ENCODE results near the gene GLMP. TPM values are rescaled to one million over a fixed set of nuclear protein-coding genes. Genes with fewer than 3 reads are reported as not detected.
A peak's percentile ranks its signal among the peaks of the same experiment; 100 is the strongest.

Gene GLMP
- total and polyA plus RNA-seq, 2 of the 13 experiments (the other 11 are each of a cell fraction or from before 2014, with no cell fraction given) = 44.6 to 75.8 TPM

DNA sequence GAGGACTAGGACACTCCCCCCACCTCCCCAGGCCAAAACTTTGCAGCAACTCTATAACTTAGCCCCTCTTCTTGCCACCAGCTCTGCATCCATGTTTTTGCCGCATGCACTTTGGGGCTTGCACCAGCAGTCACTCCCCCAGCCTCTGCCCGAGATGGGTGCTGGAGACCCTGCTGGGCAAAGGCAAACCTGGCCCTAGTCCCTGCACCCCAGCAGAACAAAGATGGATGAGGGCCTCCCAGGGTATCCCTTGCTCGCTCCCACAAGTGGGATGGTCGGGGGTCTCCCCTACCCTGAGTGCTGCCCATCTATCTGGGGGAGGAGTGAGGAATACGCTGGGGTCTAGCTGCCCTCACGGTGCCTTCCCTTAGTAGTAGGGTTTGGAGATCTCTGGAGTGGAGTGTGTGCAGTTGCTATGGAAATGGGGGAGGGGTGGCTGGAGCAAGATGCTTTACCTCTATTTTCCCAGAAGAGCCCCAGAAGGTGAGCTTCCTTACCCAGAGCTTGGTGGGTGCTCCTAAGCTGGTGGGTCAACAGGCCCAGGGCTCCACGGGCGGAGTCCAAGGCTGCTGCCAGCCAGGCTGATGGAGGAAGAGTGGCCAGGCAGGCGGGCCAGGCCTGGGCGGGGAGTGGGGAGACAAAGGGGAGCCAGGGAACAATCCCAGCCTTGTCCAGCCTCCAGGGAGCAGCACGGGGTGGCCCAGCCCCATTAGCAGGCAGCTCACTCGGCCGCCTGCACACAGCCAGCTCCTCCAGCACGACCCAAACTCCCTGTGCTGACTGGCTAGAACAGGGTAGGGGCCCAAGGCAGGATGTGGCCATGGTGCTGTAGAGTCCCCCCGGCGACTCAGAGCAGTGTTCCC lies 47.8 kb downstream of the GLMP start, which contains the start of gene PAQR6 (continued):
- TF ChIP-seq, protein P1, sequence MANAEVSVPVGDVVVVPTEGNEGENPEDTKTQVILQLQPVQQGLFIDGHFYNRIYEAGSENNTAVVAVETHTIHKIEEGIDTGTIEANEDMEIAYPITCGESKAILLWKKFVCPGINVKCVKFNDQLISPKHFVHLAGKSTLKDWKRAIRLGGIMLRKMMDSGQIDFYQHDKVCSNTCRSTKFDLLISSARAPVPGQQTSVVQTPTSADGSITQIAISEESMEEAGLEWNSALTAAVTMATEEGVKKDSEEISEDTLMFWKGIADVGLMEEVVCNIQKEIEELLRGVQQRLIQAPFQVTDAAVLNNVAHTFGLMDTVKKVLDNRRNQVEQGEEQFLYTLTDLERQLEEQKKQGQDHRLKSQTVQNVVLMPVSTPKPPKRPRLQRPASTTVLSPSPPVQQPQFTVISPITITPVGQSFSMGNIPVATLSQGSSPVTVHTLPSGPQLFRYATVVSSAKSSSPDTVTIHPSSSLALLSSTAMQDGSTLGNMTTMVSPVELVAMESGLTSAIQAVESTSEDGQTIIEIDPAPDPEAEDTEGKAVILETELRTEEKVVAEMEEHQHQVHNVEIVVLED (CRISPR knock-in tag; IDR thresholded peaks at IDR 0.05; ENCODE audit: borderline replicate concordance) = no peak
- no peak for TF ChIP-seq HOXA5 (CRISPR knock-in tag; IDR thresholded peaks at IDR 0.05)
- no peak for TF ChIP-seq FOSL2 (CRISPR knock-in tag; IDR thresholded peaks at IDR 0.05)
- TF ChIP-seq, protein P2, sequence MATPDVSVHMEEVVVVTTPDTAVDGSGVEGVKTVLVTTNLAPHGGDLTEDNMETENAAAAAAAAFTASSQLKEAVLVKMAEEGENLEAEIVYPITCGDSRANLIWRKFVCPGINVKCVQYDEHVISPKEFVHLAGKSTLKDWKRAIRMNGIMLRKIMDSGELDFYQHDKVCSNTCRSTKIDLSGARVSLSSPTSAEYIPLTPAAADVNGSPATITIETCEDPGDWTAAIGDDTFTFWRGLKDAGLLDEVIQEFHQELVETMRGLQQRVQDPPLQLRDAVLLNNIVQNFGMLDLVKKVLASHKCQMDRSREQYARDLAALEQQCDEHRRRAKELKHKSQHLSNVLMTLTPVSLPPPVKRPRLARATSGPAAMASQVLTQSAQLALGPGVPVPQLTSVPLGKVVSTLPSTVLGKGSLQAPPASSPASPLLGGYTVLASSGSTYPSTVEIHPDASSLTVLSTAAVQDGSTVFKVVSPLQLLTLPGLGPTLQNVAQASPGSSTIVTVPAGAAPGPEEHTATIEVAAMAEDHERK (CRISPR knock-in tag; IDR thresholded peaks at IDR 0.05; ENCODE audit: low read depth) = no peak
- peak; percentile 29 for TF ChIP-seq POLR2G (IDR thresholded peaks at IDR 0.05; ENCODE audit: low read depth, low read length)
- no peak for TF ChIP-seq SP4 (CRISPR knock-in tag; IDR thresholded peaks at IDR 0.05)
- TF ChIP-seq MIER2 (CRISPR knock-in tag; IDR thresholded peaks at IDR 0.05) = no peak
- TF ChIP-seq MATR3 (CRISPR knock-in tag; IDR thresholded peaks at IDR 0.05) = no peak
- no peak for TF ChIP-seq MLLT10 (CRISPR knock-in tag; IDR thresholded peaks at IDR 0.05)
- no peak for TF ChIP-seq MTA1 (CRISPR knock-in tag; IDR thresholded peaks at IDR 0.05; ENCODE audit: borderline replicate concordance)
- TF ChIP-seq AKAP8 (CRISPR knock-in tag; IDR thresholded peaks at IDR 0.05) = peak; percentile 76; the same call in 1 of the 2 replicates
- no peak for TF ChIP-seq ARNTL (CRISPR knock-in tag; IDR thresholded peaks at IDR 0.05)
- TF ChIP-seq, protein P3, sequence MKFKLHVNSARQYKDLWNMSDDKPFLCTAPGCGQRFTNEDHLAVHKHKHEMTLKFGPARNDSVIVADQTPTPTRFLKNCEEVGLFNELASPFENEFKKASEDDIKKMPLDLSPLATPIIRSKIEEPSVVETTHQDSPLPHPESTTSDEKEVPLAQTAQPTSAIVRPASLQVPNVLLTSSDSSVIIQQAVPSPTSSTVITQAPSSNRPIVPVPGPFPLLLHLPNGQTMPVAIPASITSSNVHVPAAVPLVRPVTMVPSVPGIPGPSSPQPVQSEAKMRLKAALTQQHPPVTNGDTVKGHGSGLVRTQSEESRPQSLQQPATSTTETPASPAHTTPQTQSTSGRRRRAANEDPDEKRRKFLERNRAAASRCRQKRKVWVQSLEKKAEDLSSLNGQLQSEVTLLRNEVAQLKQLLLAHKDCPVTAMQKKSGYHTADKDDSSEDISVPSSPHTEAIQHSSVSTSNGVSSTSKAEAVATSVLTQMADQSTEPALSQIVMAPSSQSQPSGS (CRISPR knock-in tag; IDR thresholded peaks at IDR 0.05) = no peak
- TF ChIP-seq, protein P4, sequence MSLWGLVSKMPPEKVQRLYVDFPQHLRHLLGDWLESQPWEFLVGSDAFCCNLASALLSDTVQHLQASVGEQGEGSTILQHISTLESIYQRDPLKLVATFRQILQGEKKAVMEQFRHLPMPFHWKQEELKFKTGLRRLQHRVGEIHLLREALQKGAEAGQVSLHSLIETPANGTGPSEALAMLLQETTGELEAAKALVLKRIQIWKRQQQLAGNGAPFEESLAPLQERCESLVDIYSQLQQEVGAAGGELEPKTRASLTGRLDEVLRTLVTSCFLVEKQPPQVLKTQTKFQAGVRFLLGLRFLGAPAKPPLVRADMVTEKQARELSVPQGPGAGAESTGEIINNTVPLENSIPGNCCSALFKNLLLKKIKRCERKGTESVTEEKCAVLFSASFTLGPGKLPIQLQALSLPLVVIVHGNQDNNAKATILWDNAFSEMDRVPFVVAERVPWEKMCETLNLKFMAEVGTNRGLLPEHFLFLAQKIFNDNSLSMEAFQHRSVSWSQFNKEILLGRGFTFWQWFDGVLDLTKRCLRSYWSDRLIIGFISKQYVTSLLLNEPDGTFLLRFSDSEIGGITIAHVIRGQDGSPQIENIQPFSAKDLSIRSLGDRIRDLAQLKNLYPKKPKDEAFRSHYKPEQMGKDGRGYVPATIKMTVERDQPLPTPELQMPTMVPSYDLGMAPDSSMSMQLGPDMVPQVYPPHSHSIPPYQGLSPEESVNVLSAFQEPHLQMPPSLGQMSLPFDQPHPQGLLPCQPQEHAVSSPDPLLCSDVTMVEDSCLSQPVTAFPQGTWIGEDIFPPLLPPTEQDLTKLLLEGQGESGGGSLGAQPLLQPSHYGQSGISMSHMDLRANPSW (CRISPR knock-in tag; IDR thresholded peaks at IDR 0.05; ENCODE audit: borderline replicate concordance) = no peak
- no peak for TF ChIP-seq ZSCAN12 (CRISPR knock-in tag; IDR thresholded peaks at IDR 0.05)
- TF ChIP-seq GFI1 (CRISPR knock-in tag; IDR thresholded peaks at IDR 0.05; ENCODE audit: borderline replicate concordance) = no peak
- TF ChIP-seq SAP130 (CRISPR knock-in tag; IDR thresholded peaks at IDR 0.05; ENCODE audit: low read depth) = 0 out of 2 replicates have a peak, but pooled peaks have one; percentile 19
- TF ChIP-seq PHF20 (CRISPR knock-in tag; IDR thresholded peaks at IDR 0.05) = no peak
- TF ChIP-seq MEF2D (CRISPR knock-in tag; IDR thresholded peaks at IDR 0.05) = 0 out of 2 replicates have a peak, but pooled peaks have one; percentile 33
- no peak for TF ChIP-seq EHMT2 (IDR thresholded peaks at IDR 0.05; ENCODE audit: borderline replicate concordance, low read depth, low read length)
- no peak for TF ChIP-seq ZNF703 (CRISPR knock-in tag; IDR thresholded peaks at IDR 0.05; ENCODE audit: borderline replicate concordance)
- no peak for TF ChIP-seq PCBP2 (optimal IDR thresholded peaks at IDR 0.05; ENCODE audit: low read depth, low read length, poor library complexity, severe bottlenecking)
- no peak for TF ChIP-seq ZNF20 (CRISPR knock-in tag; IDR thresholded peaks at IDR 0.05)
